ENCODE results near the gene MLEC. TPM values are rescaled to one million over a fixed set of nuclear protein-coding genes. Genes with fewer than 3 reads are reported as not detected.

The MLEC gene
- total RNA-seq, 1 donor from 2014 or later = 149 TPM

DNA sequence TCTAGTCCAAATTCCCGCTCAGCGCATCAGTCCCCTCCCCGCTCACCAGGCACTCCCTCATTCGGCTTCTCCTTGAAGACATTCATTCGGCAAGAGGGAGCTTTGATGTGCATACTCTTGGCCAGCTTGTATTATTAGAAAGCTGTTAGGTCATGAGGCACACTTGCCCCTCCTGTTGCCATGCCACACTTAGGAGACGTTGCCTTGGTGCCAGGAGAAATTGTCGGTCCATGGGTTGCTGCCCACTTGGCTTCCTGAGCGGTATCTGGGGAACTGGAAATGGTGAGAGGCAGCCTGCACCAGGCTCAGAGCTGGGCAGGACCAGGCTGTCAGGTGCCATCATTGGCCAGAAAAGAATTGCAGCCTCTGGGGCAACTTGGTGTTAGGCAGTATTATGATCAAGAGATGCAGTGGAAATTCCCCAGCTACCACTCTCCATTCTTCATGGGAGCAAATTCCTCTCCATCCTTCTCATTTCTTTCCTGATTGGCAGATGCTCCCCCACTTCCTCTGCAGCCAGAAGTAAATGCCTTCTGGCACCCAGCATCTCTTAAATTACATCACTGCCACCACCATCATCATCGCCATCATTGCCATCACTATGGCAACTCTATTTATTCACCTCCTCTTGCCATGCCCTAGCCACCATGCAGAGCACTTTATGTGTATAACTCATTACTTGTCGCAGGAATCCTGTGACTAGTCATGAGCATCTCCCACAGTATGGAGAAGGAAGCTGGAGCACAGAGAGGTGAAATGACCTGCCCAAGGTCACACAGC lies 34.1 kb upstream of the MLEC start:
- no peaks in the 10 kb centered on the region for H3K36me3 Mint-ChIP-seq (ENCODE audit: low read depth)
- intact Hi-C loops (cut with micrococcal nuclease) = no loop called here
- H3K27ac Mint-ChIP-seq = no peak overlapping the region
- peaks cover 40% of the 10 kb centered on the region for H3K27me3 Mint-ChIP-seq
- no peak for DNase-seq
- no peaks in the 10 kb centered on the region for H3K9me3 Mint-ChIP-seq
- H3K4me1 Mint-ChIP-seq = peaks cover 8% of the 10 kb centered on the region
- no peak overlapping the region for H3K4me3 Mint-ChIP-seq

GRCh38 chr12:120653611-120654010 lies 33.3 kb upstream of the MLEC start:
- H3K4me3 Mint-ChIP-seq = no peak overlapping the region
- DNase-seq = no peak
- H3K27ac Mint-ChIP-seq = no peak overlapping the region
- H3K9me3 Mint-ChIP-seq = no peaks in the 10 kb centered on the region
- peaks cover 8% of the 10 kb centered on the region for H3K4me1 Mint-ChIP-seq
- H3K36me3 Mint-ChIP-seq (ENCODE audit: low read depth) = no peaks in the 10 kb centered on the region
- intact Hi-C loops (cut with micrococcal nuclease) = no loop called here
- peaks cover 40% of the 10 kb centered on the region for H3K27me3 Mint-ChIP-seq

- Mint-ChIP-seq H3K36me3 (ENCODE audit: low read depth) (no peaks in the 10 kb centered on the region), H3K27me3 (peaks cover 30% of the 10 kb centered on the region), H3K4me3 (no peak overlapping the region), H3K27ac (no peak overlapping the region), H3K4me1 (peaks cover under 1% of the 10 kb centered on the region), H3K9me3 (no peaks in the 10 kb centered on the region)
- DNase-seq = no peak
- intact Hi-C loops (cut with micrococcal nuclease) = no loop called here
Observed at GRCh38 chr12:120654656-120655055, 32.3 kb upstream of the MLEC start.

DNA sequence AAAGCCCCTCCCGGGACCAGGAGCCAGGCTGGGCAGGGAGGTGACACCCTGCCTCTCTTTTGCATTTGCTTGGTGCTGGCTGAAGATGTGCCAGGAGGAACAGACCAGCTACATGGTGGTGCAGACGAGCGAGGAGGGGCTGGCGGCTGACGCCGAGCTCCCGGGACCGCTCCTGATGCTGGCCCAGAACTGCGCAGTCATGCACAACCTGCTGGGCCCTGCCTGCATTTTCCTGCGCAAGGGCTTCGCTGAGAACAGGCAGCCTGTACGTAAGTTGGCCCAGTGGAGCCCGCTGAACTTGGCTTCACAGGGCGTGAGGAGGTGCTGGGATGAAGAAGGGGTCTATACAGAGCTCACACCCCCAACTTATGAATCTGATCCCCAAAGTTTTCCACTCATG lies 30.9 kb upstream of the MLEC start:
- no peak for DNase-seq
- Mint-ChIP-seq H3K4me3 (no peak overlapping the region), H3K4me1 (no peaks in the 10 kb centered on the region), H3K27me3 (peaks cover 20% of the 10 kb centered on the region), H3K27ac (no peak overlapping the region), H3K9me3 (no peaks in the 10 kb centered on the region), H3K36me3 (ENCODE audit: low read depth) (no peaks in the 10 kb centered on the region)
- intact Hi-C loops (cut with micrococcal nuclease) = no loop called here

DNA sequence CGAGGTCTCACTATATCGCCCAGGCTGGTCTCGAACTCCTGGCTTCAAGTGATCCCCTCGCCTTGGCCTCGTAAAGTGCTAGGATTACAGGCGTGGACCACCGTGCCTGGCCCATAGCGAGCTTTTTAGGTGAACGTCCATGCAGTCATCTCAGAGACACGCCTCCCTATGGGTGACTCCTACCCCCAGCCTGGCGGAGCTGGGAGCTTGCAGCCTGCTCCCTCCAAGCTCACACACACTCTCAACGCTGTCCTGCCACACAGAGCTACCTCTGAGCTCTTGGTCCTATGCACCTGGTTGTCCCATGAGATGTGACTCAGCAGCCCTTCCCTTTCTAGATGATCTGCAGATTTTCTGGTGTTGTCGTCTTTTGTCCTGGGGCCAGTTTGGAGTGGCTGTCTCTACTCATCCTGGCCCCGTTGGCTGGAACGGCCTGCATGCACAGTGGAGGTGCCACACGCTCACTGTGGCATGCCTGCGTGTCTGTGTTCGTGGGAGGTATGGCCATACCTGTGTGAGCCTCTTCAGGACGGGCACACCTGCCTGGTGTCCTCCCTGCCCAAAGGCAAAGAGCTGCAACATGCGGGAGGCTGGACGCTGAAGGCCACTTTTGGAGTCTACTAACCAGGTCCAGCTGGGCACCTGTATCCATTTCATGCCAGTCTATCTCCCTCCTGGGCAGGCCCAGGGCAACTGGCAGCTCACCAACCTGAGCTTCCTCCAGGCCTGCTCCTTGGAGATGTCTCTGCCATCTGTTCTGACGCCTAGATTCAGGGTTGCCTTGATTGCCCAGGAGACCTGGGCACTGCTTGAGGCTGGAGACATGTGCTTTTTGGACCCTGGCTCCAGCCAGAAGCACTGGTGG lies 28.4 kb upstream of the MLEC start:
- intact Hi-C loops (cut with micrococcal nuclease) = no loop called here
- Mint-ChIP-seq H3K36me3 (ENCODE audit: low read depth) (no peaks in the 10 kb centered on the region), H3K4me3 (no peak overlapping the region), H3K27ac (no peak overlapping the region), H3K27me3 (peaks cover 2% of the 10 kb centered on the region), H3K4me1 (no peaks in the 10 kb centered on the region), H3K9me3 (no peaks in the 10 kb centered on the region)
- DNase-seq = no peak

GRCh38 chr12:120659151-120659525 lies 27.8 kb upstream of the MLEC start:
- Mint-ChIP-seq H3K27me3 (no peaks in the 10 kb centered on the region), H3K4me3 (no peak overlapping the region), H3K36me3 (ENCODE audit: low read depth) (no peaks in the 10 kb centered on the region), H3K4me1 (no peaks in the 10 kb centered on the region), H3K27ac (no peak overlapping the region), H3K9me3 (no peaks in the 10 kb centered on the region)
- intact Hi-C loops (cut with micrococcal nuclease) = no loop called here
- no peak for DNase-seq

- DNase-seq = no peak
- no peaks in the 10 kb centered on the region for H3K27me3 Mint-ChIP-seq
- H3K4me1 Mint-ChIP-seq = no peaks in the 10 kb centered on the region
- H3K36me3 Mint-ChIP-seq (ENCODE audit: low read depth) = no peaks in the 10 kb centered on the region
- no peak overlapping the region for H3K4me3 Mint-ChIP-seq
- H3K9me3 Mint-ChIP-seq = no peaks in the 10 kb centered on the region
- intact Hi-C loops (cut with micrococcal nuclease) = no loop called here
- H3K27ac Mint-ChIP-seq = no peak overlapping the region
Observed at GRCh38 chr12:120661432-120661831, 25.5 kb upstream of the MLEC start.

DNA sequence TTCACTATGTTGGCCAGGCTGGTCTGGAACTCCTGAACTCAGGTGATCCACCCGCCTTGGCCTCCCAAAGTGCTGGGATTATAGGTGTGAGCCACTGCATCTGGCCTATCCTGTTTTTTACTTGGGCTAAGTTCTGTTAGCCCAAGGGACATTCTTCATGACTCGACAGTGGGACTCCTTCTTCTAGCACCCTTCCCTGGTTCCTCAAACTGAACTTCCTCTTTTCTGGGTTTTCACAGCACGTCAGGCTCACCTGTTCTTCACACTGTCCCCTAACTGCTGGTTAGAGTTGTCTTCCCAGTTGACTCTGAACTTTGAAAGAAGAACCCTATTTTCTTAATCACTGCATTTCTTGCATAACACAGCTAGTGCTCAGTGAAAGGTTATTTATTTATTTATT lies 24.1 kb upstream of the MLEC start:
- no peaks in the 10 kb centered on the region for H3K27me3 Mint-ChIP-seq
- no peaks in the 10 kb centered on the region for H3K9me3 Mint-ChIP-seq
- no peak for DNase-seq
- no peaks in the 10 kb centered on the region for H3K4me1 Mint-ChIP-seq
- no peaks in the 10 kb centered on the region for H3K36me3 Mint-ChIP-seq (ENCODE audit: low read depth)
- no peak overlapping the region for H3K27ac Mint-ChIP-seq
- intact Hi-C loops (cut with micrococcal nuclease) = no loop called here
- no peak overlapping the region for H3K4me3 Mint-ChIP-seq

DNA sequence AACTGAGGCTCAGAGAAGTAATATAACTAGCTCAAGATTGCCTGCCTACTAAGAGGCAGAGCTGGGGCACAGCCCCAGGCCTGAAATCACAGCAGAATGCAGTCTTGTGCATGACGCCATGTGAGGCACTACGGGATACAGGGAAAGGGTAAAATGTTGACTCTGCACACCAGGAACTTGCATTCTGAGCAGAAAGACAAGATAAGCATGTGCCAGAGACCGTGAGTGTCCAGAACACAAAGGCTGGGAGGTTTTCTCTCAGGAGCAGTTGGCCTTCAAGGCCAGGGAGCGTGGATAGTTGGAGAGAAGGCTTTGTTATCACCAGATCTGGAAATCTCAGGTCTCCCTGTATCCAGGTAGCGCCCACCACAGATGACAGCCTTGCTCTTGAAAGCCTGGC lies 23.2 kb upstream of the MLEC start:
- Mint-ChIP-seq H3K36me3 (ENCODE audit: low read depth) (no peaks in the 10 kb centered on the region), H3K27ac (no peak overlapping the region), H3K4me3 (no peak overlapping the region), H3K27me3 (no peaks in the 10 kb centered on the region), H3K4me1 (no peaks in the 10 kb centered on the region), H3K9me3 (no peaks in the 10 kb centered on the region)
- intact Hi-C loops (cut with micrococcal nuclease) = no loop called here
- no peak for DNase-seq

DNA sequence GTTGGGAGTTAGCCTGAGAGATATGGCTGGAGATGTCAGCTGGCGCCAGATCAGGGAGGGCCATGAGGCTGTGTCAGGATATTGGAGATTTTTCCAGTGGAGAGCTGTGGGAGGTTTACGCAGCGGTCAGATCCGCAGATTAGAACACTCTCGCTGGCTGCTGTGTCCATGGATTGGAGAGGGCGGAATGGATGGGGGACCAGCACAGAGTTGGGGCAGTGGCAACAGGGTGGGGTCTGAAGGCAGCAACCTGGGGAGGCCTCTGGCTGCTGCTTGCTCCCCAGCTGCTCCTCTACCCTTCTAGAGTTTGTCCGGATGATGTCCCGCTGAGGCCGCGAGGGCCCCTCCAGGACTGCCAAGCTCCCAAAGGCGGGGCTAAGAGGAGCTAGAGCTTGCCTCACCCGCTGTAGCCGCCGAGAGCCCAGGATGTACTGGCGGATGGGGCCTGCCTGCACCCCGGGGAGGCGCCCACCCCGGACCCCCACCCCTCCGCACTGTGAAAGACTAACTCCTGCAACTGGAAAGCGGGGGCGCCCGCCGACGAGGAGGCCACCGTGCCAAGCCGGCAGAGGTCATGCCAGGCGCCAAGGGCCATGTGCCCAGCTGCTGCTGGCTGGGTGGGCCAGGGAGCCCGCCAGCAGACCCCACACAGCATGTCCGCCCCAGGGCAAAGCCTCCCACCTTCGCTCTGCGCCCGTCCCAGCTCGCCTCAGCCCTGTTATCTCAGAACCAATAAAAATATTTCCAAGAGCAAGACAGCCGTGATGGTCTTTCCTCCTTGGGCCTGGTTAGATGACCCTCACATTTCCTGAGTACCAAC lies 20.2 kb upstream of the MLEC start:
- no peak overlapping the region for H3K4me3 Mint-ChIP-seq
- H3K36me3 Mint-ChIP-seq (ENCODE audit: low read depth) = no peaks in the 10 kb centered on the region
- no peaks in the 10 kb centered on the region for H3K4me1 Mint-ChIP-seq
- H3K27me3 Mint-ChIP-seq = no peaks in the 10 kb centered on the region
- no peaks in the 10 kb centered on the region for H3K9me3 Mint-ChIP-seq
- intact Hi-C loops (cut with micrococcal nuclease) = no loop called here
- DNase-seq = no peak
- H3K27ac Mint-ChIP-seq = no peak overlapping the region

GRCh38 chr12:120668091-120668867 lies 18.7 kb upstream of the MLEC start:
- no peak overlapping the region for H3K27ac Mint-ChIP-seq
- intact Hi-C loops (cut with micrococcal nuclease) = no loop called here
- H3K4me1 Mint-ChIP-seq = no peaks in the 10 kb centered on the region
- no peak for DNase-seq
- no peaks in the 10 kb centered on the region for H3K27me3 Mint-ChIP-seq
- no peaks in the 10 kb centered on the region for H3K36me3 Mint-ChIP-seq (ENCODE audit: low read depth)
- no peak overlapping the region for H3K4me3 Mint-ChIP-seq
- no peaks in the 10 kb centered on the region for H3K9me3 Mint-ChIP-seq

DNA sequence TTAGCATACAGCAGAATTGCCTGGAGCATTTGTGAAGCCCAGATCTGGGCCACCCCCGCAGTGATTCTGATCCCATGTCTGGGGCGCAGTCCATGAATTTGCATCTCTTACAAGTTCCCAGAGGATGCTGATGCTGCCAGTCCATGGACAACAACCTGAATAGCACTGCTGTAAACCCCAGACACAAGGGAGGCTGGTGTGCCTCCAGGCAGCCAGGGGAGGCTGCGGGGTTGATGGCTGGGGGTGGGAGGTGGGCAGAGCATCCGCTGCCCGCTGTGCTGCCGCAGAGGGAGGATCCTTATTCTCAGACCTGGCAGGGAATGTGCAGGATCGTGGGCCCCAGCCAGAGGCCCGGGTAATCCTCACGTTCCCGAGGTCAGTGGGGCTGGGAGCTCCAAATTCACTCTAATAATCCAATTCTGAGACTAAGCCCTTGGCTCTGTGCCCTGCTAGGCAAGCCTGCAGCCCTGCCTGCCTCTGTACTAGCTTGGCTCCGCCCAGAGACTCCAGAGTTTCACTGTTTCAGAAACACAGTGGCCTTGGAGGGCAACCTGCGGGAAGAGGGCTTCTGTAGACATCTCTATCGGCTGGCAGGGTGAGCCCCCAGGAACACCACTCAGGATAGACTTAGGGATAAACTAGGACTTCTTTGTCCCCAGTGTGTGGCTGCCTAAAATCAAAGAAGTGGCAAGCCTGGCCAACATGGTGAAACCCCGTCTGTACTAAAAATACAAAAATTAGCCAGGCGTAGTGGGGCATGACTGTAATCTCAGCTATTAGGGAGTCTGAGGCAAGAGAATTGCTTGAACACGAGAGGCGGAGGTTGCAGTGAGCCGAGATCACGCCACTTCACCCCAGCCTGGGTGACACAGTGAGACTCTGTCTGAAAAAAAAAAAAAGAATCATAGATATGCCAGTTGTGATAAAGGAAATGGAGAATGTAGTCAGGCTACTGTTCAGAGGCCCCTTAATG lies 17.8 kb upstream of the MLEC start:
- Mint-ChIP-seq H3K4me3 (no peak overlapping the region), H3K9me3 (no peaks in the 10 kb centered on the region), H3K27me3 (peaks cover under 1% of the 10 kb centered on the region), H3K27ac (no peak overlapping the region), H3K36me3 (ENCODE audit: low read depth) (no peaks in the 10 kb centered on the region), H3K4me1 (no peaks in the 10 kb centered on the region)
- intact Hi-C loops (cut with micrococcal nuclease) = no loop called here
- no peak for DNase-seq

Measured in activated CD4-positive, alpha-beta T cell treated with anti-CD3 and anti-CD28 coated beads, Interleukin-2, amount 10 ng/mL, durations not matched to agents 24 days and 14 days (primary cell).